GM21717 (cell line): ENCODE data around the gene MN1.
"Not testable (repeated sequence)": the region's sequence is repeated elsewhere in the genome, so short reads cannot be mapped to it uniquely, and the experiment has no call there.

Experiments used
- ATAC-seq: cut with Tn5 transposase; IDR thresholded peaks from one replicate; pipeline ENCODE4 v1.9.1; 2021; ENCODE audit warnings: mild to moderate bottlenecking, moderate library complexity; ENCODE audit not compliant: unreplicated experiment

MN1 gene

DNA sequence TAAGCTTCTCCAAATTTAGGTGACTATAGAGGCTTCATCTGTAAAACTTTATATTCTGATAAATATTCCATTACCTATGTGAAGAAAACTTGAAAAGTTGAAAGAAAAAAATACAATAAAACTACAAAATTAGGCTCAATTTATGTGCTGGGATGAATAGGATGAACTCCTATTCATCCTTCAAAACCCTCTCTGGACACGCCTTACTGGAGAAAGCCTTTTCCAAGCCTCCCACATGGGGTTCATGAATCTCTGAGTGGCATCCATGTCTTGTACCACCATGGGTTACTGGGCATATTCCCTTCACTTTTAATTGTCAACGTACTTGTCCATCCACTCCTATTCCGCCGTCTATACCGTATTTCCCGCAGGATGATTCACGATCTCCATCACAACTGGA is 55.7 kb downstream of the MN1 start:
- no peak for ATAC-seq

DNA sequence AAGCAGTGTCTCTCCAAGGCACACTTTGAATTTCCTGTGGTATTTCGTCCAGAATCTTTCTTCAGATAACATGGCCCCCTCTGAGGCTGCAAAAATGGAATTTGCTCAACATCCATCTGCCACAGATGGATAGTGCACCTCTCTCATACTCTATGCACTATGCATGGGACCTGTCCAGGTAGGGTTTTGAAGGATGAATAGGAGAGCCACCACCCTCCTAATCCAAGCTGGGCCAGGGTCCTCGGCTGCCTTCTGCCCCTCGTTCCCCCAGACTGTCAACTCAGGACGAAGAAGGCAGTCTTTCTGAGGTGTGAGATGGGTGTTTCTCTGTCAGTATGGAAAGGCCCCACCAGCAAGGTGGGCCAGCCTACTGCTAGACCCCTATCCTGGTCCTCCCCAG is 56.4 kb downstream of the MN1 start:
- no peak for ATAC-seq

DNA sequence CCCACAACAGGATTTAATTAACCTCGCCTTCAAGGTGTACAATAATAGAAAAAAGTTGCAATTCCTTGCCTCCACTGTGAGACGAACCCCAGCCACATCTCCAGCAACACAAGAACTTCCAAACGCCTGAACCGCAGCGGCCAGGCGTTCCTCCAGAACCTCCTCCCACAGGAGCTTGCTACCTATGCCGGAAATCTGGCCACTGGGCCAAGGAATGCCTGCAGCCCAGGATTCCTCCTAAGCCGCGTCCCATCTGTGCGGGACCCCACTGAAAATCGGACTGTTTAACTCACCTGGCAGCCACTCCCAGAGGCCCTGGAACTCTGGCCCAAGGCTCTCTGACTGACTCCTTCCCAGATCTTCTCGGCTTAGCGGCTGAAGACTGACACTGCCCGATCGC is 57.5 kb downstream of the MN1 start:
- not testable (repeated sequence) for ATAC-seq

DNA sequence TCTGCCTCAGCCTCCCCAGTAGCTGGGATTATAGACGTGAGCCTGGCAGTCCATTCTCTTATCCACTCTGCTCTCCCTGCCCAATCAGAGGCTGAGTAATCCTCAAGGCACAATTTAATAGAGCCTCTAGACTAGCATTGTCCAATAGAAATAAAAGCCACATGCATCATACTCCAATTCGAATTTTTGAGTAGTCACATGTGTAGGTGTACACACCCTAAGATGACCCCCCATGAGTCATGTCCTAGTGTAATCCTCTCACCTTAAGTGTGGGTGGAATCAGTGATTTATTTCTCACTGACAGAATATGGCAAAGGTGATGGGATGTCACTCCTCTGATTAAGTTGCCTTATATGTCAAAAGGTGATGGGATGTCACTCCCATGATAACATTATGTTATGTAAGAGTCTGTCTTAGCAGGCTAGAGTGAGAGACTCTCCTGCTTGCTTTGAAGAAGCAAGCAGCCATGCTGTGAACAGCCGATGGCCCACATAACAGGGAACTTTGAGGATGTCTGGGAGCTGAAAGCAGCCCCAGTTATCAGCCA is 61.3 kb downstream of the MN1 start:
- ATAC-seq, result no peak

DNA sequence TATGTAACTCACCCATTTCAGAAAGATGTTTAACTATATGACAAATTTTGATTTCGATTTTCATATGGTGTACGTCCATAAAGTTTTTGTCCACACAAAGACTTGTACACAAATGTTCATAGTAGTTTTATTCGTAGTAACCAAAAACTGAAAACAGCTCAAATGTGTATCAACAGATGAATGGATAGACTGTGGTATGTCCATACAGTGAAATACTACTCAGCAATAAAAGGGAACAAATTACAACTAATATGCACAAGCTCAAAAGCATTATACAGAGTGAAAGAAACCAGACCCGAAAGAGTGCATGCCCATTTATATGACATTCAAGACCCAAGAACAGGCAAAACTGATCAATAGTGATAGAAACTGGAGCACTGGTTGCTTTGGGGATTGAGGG is 64.0 kb downstream of the MN1 start:
- ATAC-seq, result no peak

DNA sequence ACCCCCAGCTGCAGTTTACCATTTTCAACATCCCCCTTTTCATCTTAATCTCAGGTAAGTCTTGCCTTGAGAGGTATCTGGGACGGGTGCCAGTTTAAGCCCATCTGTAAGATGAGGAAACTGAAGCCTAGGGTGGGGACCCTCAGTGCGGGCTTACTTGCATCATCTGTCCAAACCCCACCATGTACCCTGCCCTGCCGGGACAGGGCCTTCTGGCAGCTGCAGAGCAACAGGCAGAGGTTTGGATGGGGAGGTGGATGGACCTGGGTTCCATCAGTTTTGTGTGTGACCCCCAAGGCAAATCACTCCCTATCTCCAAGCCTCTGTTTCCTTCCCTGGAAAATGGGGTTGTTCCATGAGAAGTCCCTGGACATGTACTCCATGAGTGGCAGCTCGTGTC is 67.5 kb downstream of the MN1 start:
- ATAC-seq, result no peak

DNA sequence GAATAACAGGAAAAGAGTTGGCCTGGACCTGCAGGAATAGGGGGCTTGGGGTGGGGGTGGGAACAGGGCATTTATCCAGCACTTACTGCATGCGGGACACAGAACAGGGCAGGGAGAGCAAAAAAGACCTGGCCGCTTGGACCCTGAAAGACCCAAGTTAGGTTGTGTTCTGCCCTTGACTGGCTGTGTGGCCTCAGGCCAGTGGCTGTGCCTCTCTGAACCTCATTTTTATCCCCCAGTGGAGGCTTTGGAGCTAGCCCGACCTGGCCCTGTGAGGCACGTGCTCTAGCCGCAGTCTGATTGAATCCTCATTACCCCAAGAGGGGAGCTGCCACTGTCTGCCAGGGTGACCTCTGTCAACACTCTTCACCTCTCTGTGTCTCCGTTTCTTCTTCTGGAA is 68.7 kb downstream of the MN1 start:
- no peak for ATAC-seq

DNA sequence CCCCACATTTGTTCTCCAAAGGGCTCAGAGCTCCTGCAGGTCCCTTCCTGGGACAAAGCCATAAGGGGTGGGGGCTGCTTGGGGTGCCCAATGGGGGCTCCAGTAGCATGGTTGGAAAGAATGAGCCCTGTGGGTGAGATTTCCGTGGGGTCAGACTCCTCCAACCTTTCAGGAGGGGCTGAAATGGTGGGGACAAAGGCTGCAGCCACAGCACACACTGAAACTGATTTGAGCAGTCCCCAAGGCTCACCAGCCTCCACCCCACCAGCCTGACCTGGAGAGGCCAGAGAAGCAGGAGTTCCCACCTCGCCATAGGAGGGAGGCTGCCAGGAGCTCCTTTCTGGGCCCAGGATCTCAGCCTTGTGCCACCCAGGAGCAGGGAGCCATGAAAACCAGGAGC is 69.2 kb downstream of the MN1 start:
- ATAC-seq, result no peak

DNA sequence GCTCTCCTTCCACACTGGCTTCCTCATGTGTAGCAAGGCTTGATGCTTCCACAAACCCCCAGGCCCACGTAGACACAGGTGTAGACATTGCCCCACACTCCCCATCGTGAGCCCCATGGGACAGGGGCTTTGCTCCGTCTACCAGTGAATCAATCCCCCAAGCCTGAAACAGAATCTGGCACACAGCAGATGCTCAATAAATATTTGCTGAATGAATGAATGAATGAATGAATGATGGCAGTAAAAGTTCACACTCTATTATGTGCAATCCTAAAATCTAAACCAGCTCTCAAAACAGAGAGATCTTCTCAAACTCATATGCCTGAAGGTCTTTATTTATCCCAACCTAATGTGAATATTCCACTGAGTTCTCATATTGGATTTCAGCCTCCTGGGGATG is 69.9 kb downstream of the MN1 start:
- ATAC-seq, result no peak

DNA sequence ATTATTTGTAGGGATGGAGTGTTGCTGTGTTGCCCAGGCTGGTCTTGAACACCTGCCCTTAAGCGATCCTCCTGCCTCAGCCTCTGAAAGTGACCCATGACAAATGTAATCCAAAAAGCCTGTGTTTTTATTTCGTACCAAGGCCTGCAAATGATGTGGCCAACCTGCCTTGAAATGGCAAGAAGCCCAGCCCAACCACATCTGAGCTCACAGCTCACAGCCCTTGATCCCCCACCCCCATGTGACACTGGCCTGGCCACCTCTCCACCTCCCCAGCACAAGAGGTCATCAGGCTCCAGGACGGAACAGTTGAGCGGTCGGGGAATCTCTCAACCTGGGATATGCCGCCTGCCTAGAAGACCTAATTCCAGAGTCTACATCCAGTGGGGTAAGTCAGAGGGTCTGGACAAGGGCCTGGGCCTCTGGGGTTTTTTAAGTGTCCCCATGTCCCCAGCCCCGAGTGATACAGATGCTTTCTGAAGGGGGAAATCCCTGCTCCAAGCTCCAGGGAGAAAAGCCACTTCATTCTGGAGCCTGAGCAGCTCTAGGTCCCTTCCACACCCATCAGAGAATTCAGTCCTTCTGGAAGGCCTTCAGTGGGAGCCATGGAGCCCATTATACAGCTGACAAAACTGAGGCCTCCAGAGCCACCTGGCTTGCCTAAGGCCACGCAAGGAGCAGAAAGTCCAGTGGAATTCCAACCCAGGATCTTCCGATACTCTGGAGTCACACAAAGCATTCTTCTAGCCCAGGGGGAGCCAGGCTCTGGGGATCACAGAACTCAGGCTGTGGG is 70.7 kb downstream of the MN1 start:
- no peak for ATAC-seq

DNA sequence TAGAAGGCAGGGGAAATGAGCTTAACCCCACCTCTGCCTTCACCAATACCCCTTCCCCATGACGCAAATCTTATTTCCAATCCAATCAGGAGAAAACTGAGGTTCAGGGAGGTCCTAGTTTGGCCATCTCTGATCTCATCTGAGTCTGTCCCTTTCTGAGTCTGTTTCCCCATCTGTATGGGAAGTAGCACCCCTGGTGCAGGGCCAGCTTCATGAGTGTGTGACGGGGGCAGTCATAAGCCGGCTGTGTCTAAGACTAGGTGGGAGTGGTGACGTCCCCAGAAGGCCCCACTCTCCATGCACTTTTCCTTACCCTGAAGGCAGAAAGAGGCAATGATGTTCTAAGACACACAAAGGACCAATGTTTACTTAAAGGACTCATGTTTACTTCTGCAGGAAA is 72.3 kb downstream of the MN1 start:
- no peak for ATAC-seq

DNA sequence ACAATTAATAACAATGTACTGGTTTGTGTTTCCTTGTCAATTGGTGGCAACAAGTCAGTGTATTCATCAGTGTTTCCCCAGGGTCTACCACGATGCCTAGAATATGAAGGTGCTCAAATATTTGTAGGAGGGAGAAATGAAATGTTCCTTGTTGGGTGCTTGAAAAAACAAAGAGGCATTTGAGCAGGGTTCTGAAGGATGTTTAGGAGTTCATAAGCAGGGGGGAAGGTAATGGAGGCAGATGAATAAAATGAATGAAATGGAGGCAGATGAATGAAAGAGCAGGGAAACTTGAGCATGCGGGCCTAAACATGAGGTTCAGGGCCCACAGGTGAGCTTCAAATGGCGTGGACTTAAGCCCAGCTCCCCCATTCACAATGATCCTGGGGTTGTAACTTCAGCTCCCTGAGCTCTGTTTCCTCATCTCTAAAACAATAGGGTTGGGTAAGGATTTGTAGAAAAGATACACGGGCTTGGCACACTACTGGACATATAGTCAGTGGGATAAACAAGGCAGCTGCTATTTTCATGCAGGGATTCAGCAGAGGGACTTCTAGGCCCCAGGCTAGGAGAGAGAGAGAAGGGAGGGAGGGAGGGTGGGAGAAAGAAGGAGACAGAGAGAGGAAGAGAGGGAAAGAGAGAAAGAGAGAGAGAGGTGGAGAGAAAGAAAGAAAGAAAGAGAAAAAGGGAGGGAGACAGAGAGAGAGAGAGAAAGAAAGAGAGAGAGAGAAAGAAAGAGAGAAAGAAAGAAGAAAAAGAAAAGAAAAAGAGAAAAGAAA is 73.7 kb downstream of the MN1 start:
- no peak for ATAC-seq

DNA sequence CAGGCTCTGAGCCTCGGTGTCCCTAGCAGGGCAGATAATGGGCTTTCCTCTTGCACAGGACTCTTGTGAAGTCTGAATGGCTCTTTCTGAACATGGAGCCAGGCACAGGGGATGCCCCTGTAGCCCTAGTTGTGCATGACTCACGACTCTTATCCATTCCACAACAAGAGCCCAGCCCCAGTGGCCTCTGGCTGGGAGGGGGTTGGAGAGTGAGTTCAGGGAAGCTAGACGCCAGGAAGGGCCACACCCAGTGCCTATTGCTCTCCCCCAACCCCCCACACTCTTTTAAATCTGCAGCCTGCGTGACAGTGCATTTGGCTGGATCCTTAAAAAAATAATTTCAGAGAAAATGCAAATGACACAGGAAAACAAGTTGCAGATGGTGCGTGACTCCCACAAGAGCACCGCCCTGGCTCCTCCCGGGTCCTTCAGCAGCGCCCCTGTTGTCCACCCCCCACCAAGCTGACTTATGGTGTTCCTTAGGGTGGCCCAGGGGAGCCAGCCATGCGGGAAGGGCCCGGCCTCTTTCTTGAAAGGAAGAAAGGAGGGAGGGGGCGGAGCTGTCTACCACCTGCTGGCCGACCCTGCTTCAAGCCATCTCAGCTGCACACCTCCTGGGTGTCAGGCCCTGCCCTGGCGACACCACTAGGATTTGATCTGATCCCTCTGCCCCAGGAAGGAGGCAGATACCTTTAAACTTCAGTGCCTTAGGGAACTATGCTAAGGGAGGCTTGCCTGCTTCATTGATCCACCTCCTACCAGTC is 74.7 kb downstream of the MN1 start:
- ATAC-seq, result no peak

DNA sequence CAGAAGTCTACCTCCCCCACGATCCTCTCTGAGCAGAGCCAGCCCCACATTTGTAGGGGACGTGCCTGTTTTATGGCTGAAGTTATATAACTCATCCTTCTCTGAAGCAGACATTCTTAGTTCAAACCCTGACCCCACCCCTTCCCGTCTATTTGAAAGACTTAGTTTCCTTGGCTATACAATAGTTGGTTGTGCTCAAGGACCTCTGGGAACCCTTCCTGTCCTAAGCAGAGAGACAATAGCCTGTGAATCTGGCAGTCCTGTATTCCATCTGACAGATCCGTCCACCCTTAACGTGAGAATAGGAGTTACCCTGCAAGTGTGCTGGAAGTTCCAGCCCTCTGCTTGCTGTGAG is 75.2 kb downstream of the MN1 start:
- no peak for ATAC-seq

DNA sequence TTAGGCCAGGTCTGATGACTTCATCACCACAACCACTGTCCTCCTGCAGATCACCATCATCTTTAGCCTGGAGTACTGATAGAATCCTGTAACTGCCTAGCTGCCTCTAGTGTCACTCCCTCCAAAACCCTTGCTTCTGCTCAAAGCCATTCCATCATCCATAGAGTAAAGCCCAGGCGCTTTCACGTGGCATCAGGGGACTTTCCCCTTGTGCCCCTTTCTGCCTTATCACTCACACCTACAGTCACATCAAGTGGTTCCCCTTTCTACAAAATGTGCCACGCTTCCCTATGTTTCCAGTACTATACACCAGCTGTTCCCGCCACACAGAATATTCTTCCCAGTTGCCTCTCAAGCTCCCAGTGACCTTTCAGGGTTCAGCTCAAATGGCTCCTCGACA is 75.9 kb downstream of the MN1 start:
- no peak for ATAC-seq

DNA sequence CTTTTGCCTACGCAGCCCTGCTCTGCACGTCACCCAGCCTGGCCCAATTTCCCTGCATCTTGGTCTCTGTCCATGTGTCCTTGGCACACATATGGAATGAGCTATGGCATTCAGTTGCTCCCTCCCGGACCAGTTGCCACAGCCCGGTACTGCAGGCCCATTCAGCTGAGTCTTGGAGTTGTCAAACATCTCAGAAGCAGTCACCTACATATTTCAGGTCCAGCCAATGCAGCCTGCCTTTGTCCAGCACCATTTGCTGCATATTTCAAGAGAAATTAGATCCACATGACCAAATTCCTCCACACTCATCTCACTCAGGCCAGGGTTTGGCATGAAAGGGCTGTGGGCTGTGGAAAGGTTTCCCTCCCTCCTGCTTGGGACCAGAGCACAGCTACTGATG is 76.8 kb downstream of the MN1 start:
- no peak for ATAC-seq

DNA sequence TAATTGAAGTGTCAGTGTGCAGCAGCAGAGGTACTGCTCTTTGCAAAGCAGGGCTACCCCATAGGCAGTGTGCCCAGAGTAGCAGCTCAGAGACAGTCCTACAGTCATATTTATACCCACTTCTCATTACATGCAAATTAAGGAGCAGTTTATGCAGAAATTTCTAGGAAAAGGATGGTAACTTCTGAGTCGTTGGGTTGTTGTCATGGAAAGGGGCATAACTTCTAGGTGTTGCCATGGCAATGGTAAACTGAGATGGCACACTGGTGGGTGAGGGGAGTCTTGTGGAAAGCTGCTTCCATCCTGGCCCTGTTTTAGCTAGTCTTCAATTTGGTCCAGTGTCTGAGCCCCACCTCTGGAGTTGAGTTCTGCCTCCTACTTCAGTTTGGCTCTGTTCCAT is 77.4 kb downstream of the MN1 start:
- ATAC-seq, result no peak

DNA sequence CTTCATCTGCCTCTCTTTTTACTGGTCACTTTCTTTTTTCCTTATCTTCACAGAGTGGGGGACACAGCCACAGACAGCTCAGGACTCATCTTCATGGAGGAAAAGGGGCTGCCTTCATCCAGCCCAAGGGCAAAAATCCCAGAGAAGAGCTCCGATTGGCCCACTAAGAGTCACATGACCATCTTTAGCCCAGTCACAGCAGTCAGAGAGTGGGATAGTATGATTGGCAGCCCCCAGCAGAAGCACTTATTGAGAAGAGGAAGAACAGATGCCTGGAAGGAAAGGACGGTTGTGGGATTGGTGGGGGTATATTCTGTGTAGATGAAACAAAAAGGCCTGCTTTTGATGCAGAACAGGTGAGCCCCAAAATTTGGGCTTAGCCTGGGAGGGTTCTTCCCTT is 77.8 kb downstream of the MN1 start:
- ATAC-seq, result no peak

DNA sequence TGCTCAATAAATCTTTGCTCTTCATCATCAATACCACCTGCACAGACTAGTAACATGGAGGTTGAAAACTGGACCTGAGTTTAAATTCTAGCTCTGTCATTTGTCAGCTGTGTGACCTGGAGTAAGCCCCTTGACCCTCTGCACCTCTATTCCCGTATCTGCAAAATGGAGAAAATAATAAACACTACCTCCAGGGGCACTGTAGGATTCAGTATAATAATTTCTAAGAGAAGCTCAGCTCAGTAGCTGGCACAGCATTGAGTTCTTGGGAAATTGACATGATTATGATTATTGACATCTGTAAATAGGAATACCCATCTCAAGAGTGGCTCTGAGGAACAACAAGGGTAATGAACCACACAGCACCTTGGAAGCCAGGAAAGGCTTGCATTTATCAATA is 78.4 kb downstream of the MN1 start:
- no peak for ATAC-seq

DNA sequence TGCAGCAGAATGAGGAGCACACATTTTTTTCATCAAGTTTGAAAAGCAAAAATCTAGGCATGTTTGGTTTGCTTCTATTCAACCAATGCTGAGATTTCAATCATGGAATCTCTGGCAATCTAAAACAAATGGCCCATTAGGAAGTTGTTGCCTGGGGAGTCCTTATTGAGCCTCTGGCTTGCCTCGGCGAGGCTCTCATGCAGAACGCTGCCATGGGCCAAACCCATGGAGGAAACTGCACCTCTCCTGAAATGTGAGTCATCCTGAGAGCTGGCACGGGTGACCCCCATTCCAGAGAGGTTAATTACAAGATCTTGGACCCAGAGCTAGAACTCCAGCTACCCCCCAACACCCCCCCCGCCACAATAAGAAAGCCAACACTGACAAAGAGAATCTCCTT is 80.7 kb downstream of the MN1 start:
- ATAC-seq, result no peak

DNA sequence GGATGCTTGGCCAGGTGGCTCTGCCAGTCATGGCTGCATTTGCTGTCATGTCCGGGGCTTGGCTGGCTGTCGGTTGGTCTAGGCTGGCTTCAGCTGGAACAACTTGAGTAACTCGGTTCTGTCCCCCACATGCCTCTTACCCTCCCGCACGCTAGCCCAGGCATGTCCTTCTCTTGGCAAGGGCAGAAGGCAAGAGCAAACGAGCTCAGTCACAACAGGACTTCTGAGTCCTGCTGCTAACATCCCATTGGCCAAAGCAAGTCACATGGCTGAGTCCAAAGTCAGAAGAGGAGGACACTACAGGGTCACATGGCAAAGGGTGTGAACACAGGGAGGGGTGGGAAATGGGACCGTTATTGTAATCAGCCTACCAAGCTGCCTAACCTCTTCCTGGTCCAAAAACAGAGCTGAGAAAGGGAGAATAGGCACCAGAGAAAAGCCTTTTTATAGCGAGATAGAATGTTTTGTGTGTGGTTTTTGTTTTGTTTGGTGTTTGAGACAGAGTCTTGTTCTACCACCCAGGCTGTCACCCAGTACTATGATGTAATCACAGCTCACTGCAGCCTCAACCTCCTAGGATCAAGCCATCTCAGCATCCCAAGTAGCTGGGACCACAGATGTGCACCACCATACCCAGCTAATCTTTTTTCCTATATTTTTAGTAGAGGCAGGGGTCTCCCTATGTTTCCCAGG is 81.9 kb downstream of the MN1 start:
- no peak for ATAC-seq
